H1 (cell line): ENCODE data around the gene MARCOL. TPM values are rescaled to one million over a fixed set of nuclear protein-coding genes. Genes with fewer than 3 reads are reported as not detected.

ENCODE experiments used
- CTCF ChIA-PET: fragments of 300-600 bp; sonication (Branson Sonifier 250); formaldehyde crosslinking; loops from one replicate; lab custom pipeline; 2021; ENCODE audit not compliant: partially characterized antibody; lab: Charles Lee
- POLR2A ChIA-PET: fragments of 300-600 bp; sonication (Branson Sonifier 250); formaldehyde crosslinking; loops from one replicate; lab custom pipeline; 2021; ENCODE audit warnings: inconsistent platforms; ENCODE audit not compliant: partially characterized antibody; lab: Charles Lee
- DNase-seq, 2 experiments: peaks; one replicate each; pipeline versions ENCODE4 v3.0.0 to v3.0.0-alpha.2; 2010 to 2022; ENCODE audit warnings: low spot score in 2 of 2, low read depth in 1 of 2, mixed read lengths in 1 of 2
- FAIRE-seq: peaks from 2 replicates; lab custom pipeline; 2011; peaks lifted over from hg19 to GRCh38; lab: Jason Lieb, UNC
- H2AFZ ChIP-seq: 2 replicates; pipeline ENCODE4 v1.8.1; 2012; ENCODE audit warnings: low read length, inconsistent platforms
- H2AK5ac ChIP-seq: 2 replicates; pipeline ENCODE4 v1.6.1; 2013; ENCODE audit warnings: low read depth, low read length
- H2BK120ac ChIP-seq: replicated peaks from 2 replicates; pipeline ENCODE3; 2013; ENCODE audit warnings: low read depth, low read length, inconsistent platforms
- H2BK12ac ChIP-seq: 2 replicates; pipeline ENCODE4 v1.6.1; 2013; ENCODE audit warnings: low read depth, low read length
- H2BK15ac ChIP-seq: 2 replicates; pipeline ENCODE4 v1.6.1; 2013; ENCODE audit warnings: low read length
- H2BK20ac ChIP-seq: 2 replicates; pipeline ENCODE4 v1.6.1; 2013; ENCODE audit warnings: low read length
- H2BK5ac ChIP-seq: 2 replicates; pipeline ENCODE4 v1.6.1; 2013; ENCODE audit warnings: low read depth, low read length
- H3K14ac ChIP-seq: 2 replicates; pipeline ENCODE4 v1.6.1; 2013; ENCODE audit warnings: inconsistent platforms; ENCODE audit not compliant: insufficient read length
- H3K18ac ChIP-seq: 2 replicates; pipeline ENCODE4 v1.6.1; 2013; ENCODE audit warnings: low read length; ENCODE audit errors: extremely low read depth
- H3K23ac ChIP-seq: 2 replicates; pipeline ENCODE4 v1.6.1; 2013; ENCODE audit warnings: inconsistent platforms; ENCODE audit not compliant: insufficient read length
- H3K23me2 ChIP-seq: 2 replicates; pipeline ENCODE4 v1.6.1; 2013; ENCODE audit warnings: low read depth, low read length
- H3K27ac ChIP-seq: 2 replicates; pipeline ENCODE4 v1.6.1; 2011; ENCODE audit warnings: low read depth, low read length, inconsistent platforms
- H3K27me3 ChIP-seq, 4 experiments: replicated peaks in 1 of 4; 1 replicate in 1 of 4; 2 replicates in 3 of 4; pipeline versions ENCODE4 v1.6.1 to v1.8.1; 2011 to 2013; ENCODE audit warnings: low read length in 3 of 4, mild to moderate bottlenecking in 3 of 4, inconsistent platforms in 2 of 4, mixed read lengths in 2 of 4, moderate library complexity in 1 of 4; ENCODE audit not compliant: control insufficient read depth in 3 of 4, insufficient read depth in 3 of 4; ENCODE audit errors: extremely low read depth in 1 of 4
- H3K36me3 ChIP-seq, 4 experiments: 2 replicates each; pipeline versions ENCODE4 v1.6.1 to v1.8.1; 2011 to 2013; ENCODE audit warnings: mild to moderate bottlenecking in 4 of 4, low read length in 3 of 4, moderate library complexity in 2 of 4, control low read depth in 1 of 4, inconsistent platforms in 1 of 4; ENCODE audit not compliant: insufficient read depth in 4 of 4, control insufficient read depth in 2 of 4
- H3K4ac ChIP-seq: replicated peaks from 2 replicates; pipeline ENCODE3; 2013; ENCODE audit warnings: low read length, low read depth, mixed read lengths, inconsistent platforms; ENCODE audit not compliant: insufficient read length
- H3K4me1 ChIP-seq, 4 experiments: replicated peaks in 1 of 4; 1 replicate in 1 of 4; 2 replicates in 3 of 4; pipeline versions ENCODE4 v1.6.1 to v1.8.1; 2011 to 2013; ENCODE audit warnings: low read length in 3 of 4, inconsistent platforms in 2 of 4, mixed read lengths in 1 of 4; ENCODE audit not compliant: insufficient read depth in 4 of 4, control insufficient read depth in 3 of 4
- H3K4me2 ChIP-seq, 2 experiments: 2 replicates each; pipeline versions ENCODE4 v1.6.1 to v1.8.1; 2011 to 2013; ENCODE audit warnings: low read depth in 2 of 2, low read length in 2 of 2, control low read depth in 1 of 2, inconsistent platforms in 1 of 2, mild to moderate bottlenecking in 1 of 2; ENCODE audit not compliant: insufficient read depth in 1 of 2
- H3K4me3 ChIP-seq, 4 experiments: fragments of 200-600, 300-600 bp in 1 of 4; sonication (generic), shearing (Covaris generic), sonication (Bioruptor Twin) in 1 of 4; 2 replicates each; pipeline versions ENCODE4 v1.5.1 to v1.8.1; 2011 to 2016; ENCODE audit warnings: low read length in 4 of 4, low read depth in 3 of 4, control low read depth in 2 of 4, inconsistent platforms in 2 of 4, mild to moderate bottlenecking in 2 of 4, mixed read lengths in 1 of 4, moderate library complexity in 1 of 4; ENCODE audit not compliant: insufficient read depth in 2 of 4; ENCODE audit errors: extremely low read depth in 1 of 4
- H3K56ac ChIP-seq: replicated peaks from 2 replicates; pipeline ENCODE3; 2013; ENCODE audit warnings: low read depth, mild to moderate bottlenecking, mixed read lengths, low read length, inconsistent platforms; ENCODE audit not compliant: insufficient read length
- H3K79me1 ChIP-seq: 2 replicates; pipeline ENCODE4 v1.6.1; 2013; ENCODE audit warnings: low read depth, low read length, control low read depth
- H3K79me2 ChIP-seq, 2 experiments: 2 replicates each; pipeline versions ENCODE4 v1.6.1 to v1.8.1; 2012 to 2013; ENCODE audit warnings: low read length in 2 of 2, mild to moderate bottlenecking in 2 of 2, inconsistent platforms in 1 of 2; ENCODE audit not compliant: insufficient read depth in 2 of 2, control insufficient read depth in 1 of 2
- H3K9ac ChIP-seq, 4 experiments: replicated peaks in 1 of 4; 1 replicate in 1 of 4; 2 replicates in 3 of 4; pipeline versions ENCODE4 v1.6.1 to v1.8.1; 2011 to 2013; ENCODE audit warnings: low read depth in 3 of 4, low read length in 3 of 4, control low read depth in 2 of 4, mild to moderate bottlenecking in 2 of 4, moderate library complexity in 2 of 4, inconsistent platforms in 1 of 4; ENCODE audit errors: extremely low read depth in 1 of 4
- H3K9me3 ChIP-seq, 2 experiments: 2 replicates each; pipeline versions ENCODE4 v1.6.1 to v1.8.1; 2012 to 2013; ENCODE audit warnings: mild to moderate bottlenecking in 2 of 2, moderate library complexity in 2 of 2, control low read depth in 1 of 2, inconsistent platforms in 1 of 2, low read depth in 1 of 2, low read length in 1 of 2, mixed read lengths in 1 of 2; ENCODE audit not compliant: insufficient read depth in 2 of 2
- H4K20me1 ChIP-seq, 2 experiments: replicated peaks in 1 of 2; 2 replicates each; pipeline versions ENCODE3 to v1.8.1; 2011 to 2013; ENCODE audit warnings: inconsistent platforms in 2 of 2, low read length in 2 of 2, mild to moderate bottlenecking in 1 of 2; ENCODE audit not compliant: insufficient read depth in 2 of 2, control insufficient read depth in 1 of 2
- H4K5ac ChIP-seq: 2 replicates; pipeline ENCODE4 v1.6.1; 2013; ENCODE audit warnings: low read length, low read depth, mixed read lengths, inconsistent platforms; ENCODE audit not compliant: insufficient read length
- H4K8ac ChIP-seq: 2 replicates; pipeline ENCODE4 v1.8.0; 2013; ENCODE audit warnings: mild to moderate bottlenecking, moderate library complexity, low read length, inconsistent platforms; ENCODE audit not compliant: insufficient read depth; ENCODE audit errors: extremely low read depth
- H4K91ac ChIP-seq: replicated peaks from 2 replicates; pipeline ENCODE3; 2013; ENCODE audit warnings: low read length, mixed read lengths, inconsistent platforms; ENCODE audit not compliant: insufficient read length
- CEBPB ChIP-seq: IDR thresholded peaks from 2 replicates; pipeline ENCODE4 v1.6.1; 2012; ENCODE audit warnings: low read depth, low read length
- EGR1 ChIP-seq: IDR thresholded peaks from 2 replicates; pipeline ENCODE4 v1.6.1; 2011; ENCODE audit warnings: low read depth, low read length, borderline replicate concordance
- SIN3A ChIP-seq, 2 experiments: IDR thresholded peaks in 1 of 2; conservative IDR thresholded peaks in 1 of 2; 2 replicates each; pipeline ENCODE4 v1.6.1; 2011 to 2012; ENCODE audit warnings: low read length in 2 of 2, improper control_type of control experiment in 1 of 2, low read depth in 1 of 2, mild to moderate bottlenecking in 1 of 2
- WGBS, 2 experiments: shearing (Covaris generic) in 1 of 2; methylation state at CpG; one replicate each; pipeline versions ENCODE4 v1.1.6 to v1.1.7; 2013 to 2015; ENCODE audit warnings: low lambda C conversion rate in 2 of 2, mixed read lengths in 2 of 2, inconsistent platforms in 1 of 2, low coverage in 1 of 2, missing lambda C conversion rate in 1 of 2; ENCODE audit not compliant: insufficient replicate concordance in 2 of 2, insufficient coverage in 1 of 2, insufficient read length in 1 of 2; ENCODE audit errors: extremely low coverage in 1 of 2, missing lambda C conversion rate in 1 of 2; 5-methylcytosine and 5-hydroxymethylcytosine counted together
- polyA plus RNA-seq, 7 experiments: library from polyadenylated mRNA; depleted of rRNA in 3 of 7; stranded (reverse) in 5 of 7; unstranded in 2 of 7; fragments of >200 nt in 5 of 7; fragments of 200-250 nt in 2 of 7; gene quantifications; 1 replicate in 5 of 7; 2 replicates in 1 of 7; 4 replicates in 1 of 7; pipeline versions ENCODE4 v1.2.1 to v1.2.3, GENCODE V29; 2011 to 2013; ENCODE audit warnings: missing spikeins in 2 of 7, mixed read lengths in 2 of 7
- total RNA-seq: library from RNA; stranded (reverse); fragmentation: NEBNext Ultra II Directional; extraction: Animal tissue kit (Norgen Biotek cat#: 25700); gene quantifications from 2 replicates; pipeline ENCODE4 v1.2.1, GENCODE V29; 2021

Gene MARCOL
- total and polyA plus RNA-seq, 2 of the 8 experiments (the other 6 are each of a cell fraction or from before 2014, with no cell fraction given) = not detected

GRCh38 chr5:148248894-148249293, 10.6 kb downstream of the MARCOL start:
- no peak overlapping the region for H2BK15ac ChIP-seq
- no peak overlapping the region for H2BK120ac ChIP-seq
- H3K4me1 ChIP-seq = no peaks in the 10 kb centered on the region
- H3K9ac ChIP-seq = no peak overlapping the region
- H3K36me3 ChIP-seq = no peaks in the 10 kb centered on the region
- H3K79me1 ChIP-seq = no peaks in the 10 kb centered on the region
- H2BK20ac ChIP-seq = no peak overlapping the region
- no peak overlapping the region for H3K18ac ChIP-seq
- ChIA-PET POLR2A (no interaction called here), CTCF (no interaction called here)
- no peak overlapping the region for H4K91ac ChIP-seq
- WGBS, 2 experiments = 91% methylated on average over 2 of the region's 2 CpGs; no CpG with 5 or more reads in 1 of the 2 experiments
- H2BK5ac ChIP-seq = no peak overlapping the region
- H3K4me3 ChIP-seq = no peak overlapping the region
- H3K56ac ChIP-seq = no peak overlapping the region
- H3K27me3 ChIP-seq = no peaks in the 10 kb centered on the region
- DNase-seq (no peak), FAIRE-seq (no peak)
- no peaks in the 10 kb centered on the region for H4K20me1 ChIP-seq
- no peak overlapping the region for H2AFZ ChIP-seq
- no peaks in the 10 kb centered on the region for H3K79me2 ChIP-seq
- H2BK12ac ChIP-seq = no peak overlapping the region
- H3K14ac ChIP-seq = no peak overlapping the region
- no peak overlapping the region for H3K4ac ChIP-seq
- no peak overlapping the region for H3K27ac ChIP-seq
- no peak overlapping the region for H4K5ac ChIP-seq
- H2AK5ac ChIP-seq = no peak overlapping the region
- no peak overlapping the region for H3K23ac ChIP-seq
- H4K8ac ChIP-seq = no peak overlapping the region
- H3K4me2 ChIP-seq = no peak overlapping the region
- H3K9me3 ChIP-seq = 0 out of 4 replicates have a peak, but pooled peaks cover 0 to 2% of the 10 kb centered on the region in 2 experiments
- H3K23me2 ChIP-seq = no peaks in the 10 kb centered on the region
- TF ChIP-seq EGR1 = no peak
- TF ChIP-seq SIN3A (conservative IDR thresholded peaks at IDR 0.05 in 1 of 2, IDR thresholded peaks at IDR 0.05 in 1 of 2; ENCODE audit: low read depth in 1 of 2, low read length in 2 of 2) = no peak
- TF ChIP-seq CEBPB = no peak
